ENCODE results near the gene TCP11.

- TF ChIP-seq CTCF (IDR thresholded peaks at IDR 0.05) (no peak), POLR2A (IDR thresholded peaks at IDR 0.05) (no peak)
These were observed 19.5 kb upstream of the TCP11 start for GRCh38 chr6:35160642-35161041.
